HG02884 (cell line): ENCODE measurements around the gene NCAM1.
"Not testable (repeated sequence)": the region's sequence is repeated elsewhere in the genome, so short reads cannot be mapped to it uniquely, and the experiment has no call there.

ENCODE experiments used
- ATAC-seq: cut with Tn5 transposase; IDR thresholded peaks from one replicate; pipeline ENCODE4 v1.9.1; 2021; ENCODE audit warnings: mild to moderate bottlenecking, moderate library complexity; ENCODE audit not compliant: unreplicated experiment

The NCAM1 gene

GRCh38 chr11:113019711-113020110 lies 58.5 kb downstream of the NCAM1 start:
- no peak for ATAC-seq

GRCh38 chr11:113021111-113021510 lies 59.9 kb downstream of the NCAM1 start:
- ATAC-seq, result no peak

GRCh38 chr11:113022262-113022661 lies 61.0 kb downstream of the NCAM1 start:
- no peak for ATAC-seq

GRCh38 chr11:113023228-113023627 lies 62.0 kb downstream of the NCAM1 start:
- ATAC-seq, result no peak

- ATAC-seq, result no peak
These were observed 62.8 kb downstream of the NCAM1 start for GRCh38 chr11:113023986-113024385.

GRCh38 chr11:113026778-113027177 lies 65.6 kb downstream of the NCAM1 start:
- no peak for ATAC-seq

GRCh38 chr11:113034576-113034975 lies 73.4 kb downstream of the NCAM1 start:
- ATAC-seq, result no peak

- no peak for ATAC-seq
These were observed 74.5 kb downstream of the NCAM1 start for GRCh38 chr11:113035708-113036107.

GRCh38 chr11:113043698-113044097 lies 82.5 kb downstream of the NCAM1 start:
- no peak for ATAC-seq

- ATAC-seq, result no peak
These were observed 83.9 kb downstream of the NCAM1 start for GRCh38 chr11:113045146-113045545.

GRCh38 chr11:113046866-113047265 lies 85.6 kb downstream of the NCAM1 start:
- no peak for ATAC-seq

- no peak for ATAC-seq
These were observed 87.9 kb downstream of the NCAM1 start for GRCh38 chr11:113048820-113049768.

- ATAC-seq, result not testable (repeated sequence)
These were observed 91.8 kb downstream of the NCAM1 start for GRCh38 chr11:113053042-113053441.

- ATAC-seq, result no peak
These were observed 95.8 kb downstream of the NCAM1 start for GRCh38 chr11:113057038-113057437.

- ATAC-seq, result no peak
These were observed 98.3 kb downstream of the NCAM1 start for GRCh38 chr11:113059548-113059947.

GRCh38 chr11:113065330-113065729 lies 104.1 kb downstream of the NCAM1 start:
- no peak for ATAC-seq

GRCh38 chr11:113072237-113072858 lies 111.1 kb downstream of the NCAM1 start:
- no peak for ATAC-seq

GRCh38 chr11:113073290-113073953 lies 112.2 kb downstream of the NCAM1 start:
- ATAC-seq, result no peak

GRCh38 chr11:113075586-113076095 lies 114.4 kb downstream of the NCAM1 start:
- no peak for ATAC-seq

- no peak for ATAC-seq
These were observed 116.2 kb downstream of the NCAM1 start for GRCh38 chr11:113077379-113077778.

GRCh38 chr11:113082341-113082955 lies 121.2 kb downstream of the NCAM1 start:
- ATAC-seq, result no peak
